Sigmoid colon (tissue), 7 donors: ENCODE data around the gene PAPPA. TPM values are rescaled to one million over a fixed set of nuclear protein-coding genes. Genes with fewer than 3 reads are reported as not detected.

Experiments
- DNase-seq: peaks from one replicate; pipeline ENCODE4 v3.0.0-alpha.2; 2019
- H3K27ac ChIP-seq, 4 donors: fragments of 200-600 bp; sonication (generic); one replicate each; pipeline ENCODE4 v1.5.1; 2016 to 2019; ENCODE audit warnings: mild to moderate bottlenecking in 1 of 4
- H3K27me3 ChIP-seq, 3 donors: fragments of 200-600 bp; sonication (generic); one replicate each; pipeline ENCODE4 v1.5.1; 2019; ENCODE audit warnings: mild to moderate bottlenecking in 1 of 3
- H3K36me3 ChIP-seq, 4 donors: fragments of 200-600 bp; sonication (generic); one replicate each; pipeline ENCODE4 v1.5.1; 2016 to 2019
- H3K4me1 ChIP-seq, 4 donors: fragments of 200-600 bp; sonication (generic); one replicate each; pipeline ENCODE4 v1.5.1; 2017 to 2019
- H3K4me3 ChIP-seq, 4 donors: fragments of 200-600 bp; sonication (generic); one replicate each; pipeline ENCODE4 v1.5.1; 2017 to 2019; ENCODE audit warnings: mild to moderate bottlenecking in 2 of 4, moderate library complexity in 1 of 4
- H3K9me3 ChIP-seq, 4 donors: fragments of 200-600 bp in 3 of 4; sonication (generic) in 3 of 4; one replicate each; pipeline versions ENCODE4 v1.5.1 to v1.6.1; 2013 to 2019
- CTCF ChIP-seq, 4 experiments: fragments of 450-650 bp in 3 of 4; fragments of 200-600 bp in 1 of 4; IDR thresholded peaks; one replicate each; pipeline ENCODE4 v1.5.1; 2016 to 2019; ENCODE audit warnings: antibody characterized with exemption in 4 of 4, mild to moderate bottlenecking in 3 of 4, moderate library complexity in 2 of 4
- EP300 ChIP-seq, 4 donors: sonication (generic); formaldehyde crosslinking; IDR thresholded peaks; one replicate each; pipeline ENCODE4 v1.6.1; 2017; ENCODE audit warnings: antibody characterized with exemption in 4 of 4
- POLR2A ChIP-seq, 2 donors: fragments of 450-650 bp; IDR thresholded peaks; one replicate each; pipeline ENCODE4 v1.6.1; 2016; ENCODE audit warnings: antibody characterized with exemption in 2 of 2, mild to moderate bottlenecking in 2 of 2, moderate library complexity in 2 of 2
- POLR2AphosphoS5 ChIP-seq, 4 donors: sonication (generic); formaldehyde crosslinking; IDR thresholded peaks; one replicate each; pipeline ENCODE4 v1.6.1; 2017; ENCODE audit warnings: antibody characterized with exemption in 4 of 4
- WGBS, 2 donors: extraction: QIAGEN DNeasy Blood & Tissue Kit; methylation state at CpG; one replicate each; pipeline ENCODE4 v1.1.7; 2013; 5-methylcytosine and 5-hydroxymethylcytosine counted together
- intact Hi-C: fragments of 100-400 bp; cut with DNase I; formaldehyde crosslinking; loops from one replicate; pipeline ENCODE4 v1.15.1; 2023
- polyA plus RNA-seq, 3 donors: library from polyadenylated mRNA; stranded (reverse); fragments of 200-250 nt; gene quantifications; one replicate each; pipeline ENCODE4 v1.2.3, GENCODE V29; 2013
- total RNA-seq, 4 donors: library from RNA; depleted of rRNA; stranded (reverse); fragments of >200 nt; gene quantifications; one replicate each; pipeline ENCODE4 v1.1.0, GENCODE V29; 2016
- donor health status: healthy with polysubstance abuse.
- donor health status: Bipolar disorder and iron deficiency.
- donor health status: healthy.

PAPPA gene
- total and polyA plus RNA-seq, 7 donors: under 0.01 to 6.6 (median 3.6) TPM

GRCh38 chr9:116355153-116355921 is 201.7 kb downstream of the PAPPA start:
- intact Hi-C loops: no loop called here
- TF ChIP-seq EP300 (IDR thresholded peaks at IDR 0.05): no peak
- TF ChIP-seq CTCF (IDR thresholded peaks at IDR 0.05): no peak
- TF ChIP-seq POLR2AphosphoS5 (IDR thresholded peaks at IDR 0.05): no peak
- TF ChIP-seq POLR2A (IDR thresholded peaks at IDR 0.05): no peak
- peaks cover 0 to 19% (median 17%) of the 10 kb centered on the region in 4 donors for H3K4me1 ChIP-seq
- H3K4me3 ChIP-seq: no peak overlapping the region
- peak overlapping the region in 3 of 4 donors; percentile 50 to 74 (median 73) for H3K27ac ChIP-seq
- no peaks in the 10 kb centered on the region for H3K27me3 ChIP-seq
- no peaks in the 10 kb centered on the region for H3K36me3 ChIP-seq
- no peak for DNase-seq
- WGBS, 2 donors: 64 to 80% methylated on average over 11 of the region's 11 CpGs
- H3K9me3 ChIP-seq: no peaks in the 10 kb centered on the region

GRCh38 chr9:116358251-116358650 is 204.7 kb downstream of the PAPPA start:
- Histone ChIP-seq H3K27me3 (no peaks in the 10 kb centered on the region), H3K36me3 (no peaks in the 10 kb centered on the region), H3K4me3 (no peak overlapping the region), H3K4me1 (peaks cover 0 to 19% (median 17%) of the 10 kb centered on the region in 4 donors), H3K9me3 (no peaks in the 10 kb centered on the region), H3K27ac (no peak overlapping the region)
- WGBS, 2 donors: 91% methylated on average over 3 of the region's 3 CpGs
- intact Hi-C loops: no loop called here
- no peak for DNase-seq
- TF ChIP-seq POLR2AphosphoS5 (IDR thresholded peaks at IDR 0.05) (no peak), EP300 (IDR thresholded peaks at IDR 0.05) (no peak), CTCF (IDR thresholded peaks at IDR 0.05) (no peak), POLR2A (IDR thresholded peaks at IDR 0.05) (no peak)

- Histone ChIP-seq H3K4me1 (peaks cover 0 to 20% (median 19%) of the 10 kb centered on the region in 4 donors), H3K27me3 (no peaks in the 10 kb centered on the region), H3K9me3 (no peaks in the 10 kb centered on the region), H3K27ac (no peak overlapping the region), H3K4me3 (no peak overlapping the region), H3K36me3 (no peaks in the 10 kb centered on the region)
- intact Hi-C loops: no loop called here
- TF ChIP-seq CTCF (IDR thresholded peaks at IDR 0.05) (no peak), EP300 (IDR thresholded peaks at IDR 0.05) (no peak), POLR2A (IDR thresholded peaks at IDR 0.05) (no peak), POLR2AphosphoS5 (IDR thresholded peaks at IDR 0.05) (no peak)
- WGBS, 2 donors: 73 to 92% methylated on average over 4 of the region's 4 CpGs
- DNase-seq: no peak
Observed at GRCh38 chr9:116360016-116360415, 206.4 kb downstream of the PAPPA start.

GRCh38 chr9:116360989-116361388 is 207.4 kb downstream of the PAPPA start:
- intact Hi-C loops: no loop called here
- WGBS, 2 donors: 88 to 90% methylated on average over 2 of the region's 2 CpGs

More at GRCh38 chr9:116360989-116361388, 207.4 kb downstream of the PAPPA start:
- Histone ChIP-seq H3K27ac (no peak overlapping the region), H3K4me1 (peaks cover 0 to 19% (median 16%) of the 10 kb centered on the region in 4 donors), H3K27me3 (no peaks in the 10 kb centered on the region), H3K9me3 (no peaks in the 10 kb centered on the region), H3K36me3 (no peaks in the 10 kb centered on the region), H3K4me3 (no peak overlapping the region)
- DNase-seq: no peak
- TF ChIP-seq POLR2A (IDR thresholded peaks at IDR 0.05) (no peak), EP300 (IDR thresholded peaks at IDR 0.05) (no peak), CTCF (IDR thresholded peaks at IDR 0.05) (no peak), POLR2AphosphoS5 (IDR thresholded peaks at IDR 0.05) (no peak)
